Activated naive CD4-positive, alpha-beta T cell treated with anti-CD3 and anti-CD28 coated beads, Interleukin-2, amount 10 ng/mL, durations not matched to agents 7 days and 5 days (primary cell): ENCODE measurements around the gene TRMT11.

Experiments used
- CTCF ChIA-PET: fragments of 350-600 bp; sonication (Branson Sonifier 250); formaldehyde crosslinking; loops from one replicate; lab custom pipeline; 2021; ENCODE audit warnings: antibody characterized with exemption; lab: Charles Lee
- DNase-seq: peaks from one replicate; pipeline ENCODE4 v3.0.0-alpha.2; 2020
- H3K27ac Mint-ChIP-seq: one replicate; pipeline ENCODE4 v1.8.0; 2021; ENCODE audit warnings: mild to moderate bottlenecking, moderate library complexity, mixed read lengths
- H3K27me3 Mint-ChIP-seq: one replicate; pipeline ENCODE4 v1.8.0; 2021; ENCODE audit warnings: mild to moderate bottlenecking, mixed read lengths
- H3K36me3 Mint-ChIP-seq: one replicate; pipeline ENCODE4 v1.8.0; 2021; ENCODE audit warnings: mixed read lengths
- H3K4me1 Mint-ChIP-seq: one replicate; pipeline ENCODE4 v1.8.0; 2021; ENCODE audit warnings: mixed read lengths
- H3K4me3 Mint-ChIP-seq: one replicate; pipeline ENCODE4 v1.8.0; 2021; ENCODE audit warnings: mild to moderate bottlenecking, moderate library complexity, mixed read lengths
- H3K9me3 Mint-ChIP-seq: one replicate; pipeline ENCODE4 v1.8.0; 2021; ENCODE audit warnings: mixed read lengths

TRMT11 gene

GRCh38 chr6:125986301-125987025, at the start of gene TRMT11:
Gene TRMT11, plus strand, starts transcription at chr6:125986540. Its CDS starts 11 bp downstream, at chr6:125986551.
- H3K36me3 Mint-ChIP-seq, result no peaks in the 10 kb centered on the region
- H3K27me3 Mint-ChIP-seq, result no peaks in the 10 kb centered on the region
- CTCF ChIA-PET, result interaction anchor here (0.8 to 2.8 kb wide), 7 partner anchors 9 to 195 kb away, joined by 3 to 20 read pairs (median 6); partner anchors contain the start of genes HINT3 and NCOA7
- no peak within 1 kb of the TSS for H3K27ac Mint-ChIP-seq
- no peaks in the 10 kb centered on the region for H3K9me3 Mint-ChIP-seq
- H3K4me3 Mint-ChIP-seq, result peak within 1 kb of the TSS; percentile 35
- H3K4me1 Mint-ChIP-seq, result peaks cover 13% of the 10 kb centered on the region
- DNase-seq, result peak; percentile 86

DNA sequence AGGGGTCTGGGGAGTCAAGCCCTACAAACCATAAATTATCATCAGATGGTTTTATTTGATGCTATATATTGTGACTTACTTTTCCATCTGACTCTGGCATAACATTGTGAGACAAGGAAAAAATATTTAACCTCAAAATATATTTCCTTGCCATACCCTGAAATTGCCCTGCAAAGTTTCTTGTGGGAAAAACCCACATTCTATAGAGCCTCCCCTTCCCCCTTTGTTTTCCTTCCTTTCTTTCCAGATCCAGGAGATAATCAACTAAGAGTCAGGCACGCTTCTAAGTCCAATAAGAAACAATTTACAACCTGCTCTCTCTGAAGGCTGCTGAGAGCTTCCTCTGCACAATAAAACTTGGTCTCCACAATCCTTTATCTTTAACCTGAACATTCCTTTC, 47.3 kb upstream of the TRMT11 start:
- no peak for DNase-seq
- Mint-ChIP-seq H3K36me3 (no peaks in the 10 kb centered on the region), H3K4me1 (no peaks in the 10 kb centered on the region), H3K4me3 (no peak overlapping the region), H3K27ac (no peak overlapping the region), H3K9me3 (no peaks in the 10 kb centered on the region), H3K27me3 (peaks cover 17% of the 10 kb centered on the region)
- CTCF ChIA-PET, result interaction anchor here (1.8 to 2.2 kb wide), 2 partner anchors 9 to 17 kb away, joined by 4 to 10 read pairs; partner anchors contain the start of gene HINT3

DNA sequence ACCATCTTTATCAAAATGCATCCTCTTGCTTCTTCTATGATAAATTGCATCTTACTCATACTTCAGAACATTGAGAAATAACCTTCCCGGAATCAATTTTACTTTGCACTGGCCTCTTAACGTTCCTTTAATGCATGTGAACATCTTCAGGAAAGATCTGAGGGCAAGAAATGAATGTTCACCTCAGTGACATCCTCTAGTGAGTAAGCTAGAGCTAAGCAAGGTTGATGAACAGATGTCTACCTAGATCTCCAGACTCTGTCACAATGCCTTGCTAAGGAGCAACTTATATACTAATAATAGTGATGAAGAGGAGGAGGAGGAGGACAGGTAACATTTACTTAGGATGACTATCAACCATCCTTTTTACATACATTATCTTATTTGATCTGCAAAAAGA, 46.5 kb upstream of the TRMT11 start:
- H3K4me3 Mint-ChIP-seq, result no peak overlapping the region
- CTCF ChIA-PET, result interaction anchor here (0.6 to 2.2 kb wide), 3 partner anchors 13 to 322 kb away, joined by 4 to 10 read pairs (median 5); partner anchors contain the start of gene HINT3
- no peaks in the 10 kb centered on the region for H3K4me1 Mint-ChIP-seq
- H3K36me3 Mint-ChIP-seq, result no peaks in the 10 kb centered on the region
- no peaks in the 10 kb centered on the region for H3K9me3 Mint-ChIP-seq
- H3K27me3 Mint-ChIP-seq, result peaks cover 17% of the 10 kb centered on the region
- H3K27ac Mint-ChIP-seq, result no peak overlapping the region
- no peak for DNase-seq

DNA sequence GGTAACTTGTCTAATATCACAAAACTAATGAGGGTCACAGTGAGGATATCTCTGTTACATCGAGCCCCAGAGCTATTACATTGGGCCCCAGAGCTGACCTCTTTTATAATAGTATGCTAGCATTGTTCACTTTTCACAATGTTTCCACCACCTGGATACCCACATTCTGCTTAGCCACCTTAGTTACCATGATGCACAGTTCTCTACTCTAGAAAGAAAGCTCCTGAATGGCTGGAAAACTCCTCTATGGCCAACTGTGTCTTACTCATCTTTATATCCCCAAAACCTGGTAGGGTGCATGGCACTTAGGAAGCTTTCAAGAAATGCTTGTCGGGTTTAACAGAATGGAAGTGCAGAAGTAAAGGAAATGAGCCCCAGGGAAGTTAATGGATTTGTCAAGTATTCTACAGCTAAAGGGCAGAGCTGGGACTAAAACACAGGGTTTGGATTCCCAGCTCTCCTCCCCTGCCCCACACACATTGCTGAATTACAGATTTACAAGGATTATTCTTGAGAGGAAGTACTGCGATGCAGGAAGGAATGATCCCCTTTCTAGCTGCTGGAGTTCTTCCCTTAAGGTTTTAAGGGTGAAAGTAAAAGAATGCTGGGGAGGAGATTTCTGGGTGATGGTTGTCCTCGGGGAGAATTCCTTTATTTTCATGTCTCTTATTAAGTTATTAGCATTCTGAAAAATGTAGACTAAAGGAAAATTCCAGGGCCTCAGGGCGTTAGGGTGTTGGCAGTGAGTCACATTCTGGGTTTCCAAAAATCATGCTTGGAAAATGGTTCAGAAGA, 45.9 kb upstream of the TRMT11 start:
- no peaks in the 10 kb centered on the region for H3K4me1 Mint-ChIP-seq
- H3K27me3 Mint-ChIP-seq, result peaks cover 17% of the 10 kb centered on the region
- DNase-seq, result no peak
- no peaks in the 10 kb centered on the region for H3K9me3 Mint-ChIP-seq
- CTCF ChIA-PET, result interaction anchor here (1.3 to 2.2 kb wide), 3 partner anchors 13 to 34 kb away, joined by 3 to 10 read pairs (median 5); partner anchors contain the start of gene HINT3
- H3K4me3 Mint-ChIP-seq, result no peak overlapping the region
- H3K27ac Mint-ChIP-seq, result no peak overlapping the region
- no peaks in the 10 kb centered on the region for H3K36me3 Mint-ChIP-seq

DNA sequence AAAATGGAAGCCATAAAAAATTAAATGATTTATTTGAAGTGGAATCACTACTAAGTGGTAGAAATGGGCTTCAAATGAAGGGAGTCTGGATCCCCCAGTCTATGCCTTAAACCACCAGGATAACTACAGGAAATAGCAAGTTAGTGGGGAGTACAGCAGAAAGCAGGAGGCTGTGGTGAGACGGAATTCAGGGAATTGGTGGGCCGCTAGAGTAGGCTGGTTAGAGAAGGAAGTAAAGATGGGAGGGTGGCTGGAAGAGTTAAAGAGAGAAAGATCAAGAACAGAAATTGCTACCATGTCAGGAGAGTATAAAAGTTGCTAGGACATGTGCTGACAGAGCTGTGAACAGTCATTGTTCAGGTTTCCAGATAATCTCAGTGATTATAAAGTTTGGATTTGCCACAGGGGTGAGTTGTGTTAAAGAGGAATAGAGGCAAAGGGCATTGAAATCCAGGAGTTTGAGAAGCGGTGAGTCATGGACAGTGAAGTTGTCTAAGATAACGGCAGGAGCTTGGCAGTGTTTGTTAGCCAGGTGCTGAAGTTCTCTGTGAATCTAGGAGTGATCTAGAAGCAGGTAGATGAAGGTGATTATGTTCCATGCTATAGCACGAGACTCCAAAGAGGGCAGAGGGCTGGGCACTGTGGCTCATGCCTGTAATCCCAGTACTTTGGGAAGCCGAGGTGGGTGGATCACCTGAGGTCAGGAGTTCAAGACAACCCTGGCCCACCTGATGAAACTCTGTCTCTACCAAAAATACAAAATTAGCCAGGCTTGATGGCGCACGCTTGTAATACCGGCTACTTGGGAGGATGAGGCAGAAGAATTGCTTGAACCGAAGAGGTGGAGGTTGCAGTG, 43.4 kb upstream of the TRMT11 start:
- Mint-ChIP-seq H3K27ac (no peak overlapping the region), H3K4me3 (no peak overlapping the region), H3K36me3 (no peaks in the 10 kb centered on the region), H3K9me3 (no peaks in the 10 kb centered on the region), H3K4me1 (no peaks in the 10 kb centered on the region), H3K27me3 (peaks cover 17% of the 10 kb centered on the region)
- DNase-seq, result no peak
- CTCF ChIA-PET, result interaction anchor here (1.4 to 1.5 kb wide), 2 partner anchors 9 to 13 kb away, joined by 3 to 6 read pairs; partner anchors contain the start of gene HINT3

GRCh38 chr6:125943528-125944433, 42.6 kb upstream of the TRMT11 start:
- no peaks in the 10 kb centered on the region for H3K9me3 Mint-ChIP-seq
- H3K4me1 Mint-ChIP-seq, result no peaks in the 10 kb centered on the region
- no peak overlapping the region for H3K27ac Mint-ChIP-seq
- CTCF ChIA-PET, result interaction anchor here (0.7 to 2.3 kb wide), 5 partner anchors 8 to 37 kb away, joined by 3 to 6 read pairs (median 4); partner anchors contain the start of gene HINT3
- H3K27me3 Mint-ChIP-seq, result peaks cover 17% of the 10 kb centered on the region
- no peak overlapping the region for H3K4me3 Mint-ChIP-seq
- no peaks in the 10 kb centered on the region for H3K36me3 Mint-ChIP-seq
- no peak for DNase-seq

DNA sequence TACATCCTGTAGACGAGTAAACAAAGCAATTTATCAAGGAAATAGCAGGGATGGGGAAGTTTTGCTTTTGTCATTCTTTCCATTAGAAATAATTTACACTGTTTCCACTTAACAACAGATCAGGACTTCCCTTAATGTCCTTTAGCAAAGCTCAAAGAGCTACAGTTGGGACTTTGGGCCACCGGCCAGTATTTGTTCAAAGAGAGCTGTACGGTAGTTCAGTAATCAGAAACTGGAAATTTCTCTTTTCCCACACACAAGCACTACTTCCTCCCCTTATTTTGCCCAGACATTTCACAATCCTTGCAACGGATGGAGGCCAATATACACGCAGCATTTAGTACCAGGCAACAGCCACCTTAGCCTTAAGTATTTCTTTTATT, 41.9 kb upstream of the TRMT11 start:
- CTCF ChIA-PET, result interaction anchor here (0.7 to 2.3 kb wide), 3 partner anchors 8 to 38 kb away, joined by 3 to 6 read pairs (median 4); partner anchors contain the start of gene HINT3
- no peaks in the 10 kb centered on the region for H3K4me1 Mint-ChIP-seq
- H3K9me3 Mint-ChIP-seq, result no peaks in the 10 kb centered on the region
- no peak overlapping the region for H3K4me3 Mint-ChIP-seq
- H3K27ac Mint-ChIP-seq, result no peak overlapping the region
- DNase-seq, result no peak
- no peaks in the 10 kb centered on the region for H3K36me3 Mint-ChIP-seq
- peaks cover 12% of the 10 kb centered on the region for H3K27me3 Mint-ChIP-seq

DNA sequence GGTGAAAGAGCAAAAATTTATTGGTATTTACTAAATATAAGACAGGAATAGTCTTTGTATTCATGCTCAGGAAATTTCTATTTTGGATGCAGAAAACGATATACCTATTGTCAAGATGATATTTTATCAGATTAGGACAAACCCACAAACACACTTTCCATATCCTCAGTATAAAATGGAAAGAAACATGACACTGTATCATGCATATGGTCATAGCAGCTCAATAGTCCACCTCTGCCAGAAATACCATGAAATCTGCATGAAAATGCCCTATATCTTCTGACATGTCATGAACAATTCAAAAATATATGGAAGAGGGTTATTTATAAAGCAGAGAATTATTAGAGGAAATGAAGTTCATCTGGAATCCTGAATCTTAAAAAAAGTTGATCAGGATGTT, 41.4 kb upstream of the TRMT11 start:
- H3K36me3 Mint-ChIP-seq, result no peaks in the 10 kb centered on the region
- DNase-seq, result no peak
- no peaks in the 10 kb centered on the region for H3K4me1 Mint-ChIP-seq
- H3K4me3 Mint-ChIP-seq, result no peak overlapping the region
- CTCF ChIA-PET, result interaction anchor here (0.7 to 2.3 kb wide), 3 partner anchors 8 to 38 kb away, joined by 3 to 6 read pairs (median 4); partner anchors contain the start of gene HINT3
- H3K27me3 Mint-ChIP-seq, result peaks cover 15% of the 10 kb centered on the region
- H3K9me3 Mint-ChIP-seq, result no peaks in the 10 kb centered on the region
- no peak overlapping the region for H3K27ac Mint-ChIP-seq

DNA sequence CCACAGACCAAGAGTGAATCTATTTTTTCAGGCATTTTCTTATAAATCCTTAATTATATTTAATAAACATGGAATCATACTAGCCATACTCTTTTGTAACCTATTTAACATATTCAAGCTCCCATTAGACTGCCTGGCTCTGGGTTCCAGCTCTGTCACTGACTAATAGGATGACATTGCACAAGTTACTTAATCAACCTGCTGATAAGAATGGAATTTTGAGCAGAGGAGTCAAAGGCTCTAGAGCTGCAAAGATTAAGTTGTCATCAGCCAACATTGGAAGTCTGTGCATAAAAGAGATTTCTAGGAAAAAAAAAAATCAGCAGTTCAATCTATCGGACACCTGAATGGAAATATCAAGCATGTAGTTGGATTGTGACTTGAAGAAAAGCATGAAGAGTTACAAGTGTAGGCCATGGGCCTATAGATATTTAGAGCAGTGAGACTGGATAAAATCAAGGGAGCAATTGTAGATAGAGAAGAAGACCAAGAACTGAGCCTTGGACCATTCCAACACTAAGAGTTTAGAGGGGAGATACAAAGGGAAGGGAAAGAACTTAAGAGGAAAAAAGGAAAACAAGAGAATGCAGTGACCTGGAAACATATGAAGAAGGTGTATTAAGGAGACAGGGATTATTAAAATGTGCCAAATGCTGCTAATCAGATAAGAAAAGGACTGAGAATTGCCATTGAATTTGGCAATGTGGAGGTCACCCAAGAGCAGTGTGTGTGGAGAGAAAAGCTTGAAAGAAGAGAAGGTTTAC, 40.8 kb upstream of the TRMT11 start:
- CTCF ChIA-PET, result interaction anchor here (2.3 to 2.9 kb wide), 2 partner anchors 11 to 39 kb away, joined by 6 to 15 read pairs; partner anchors contain the start of gene HINT3
- Mint-ChIP-seq H3K27ac (no peak overlapping the region), H3K4me3 (no peak overlapping the region), H3K9me3 (no peaks in the 10 kb centered on the region), H3K36me3 (no peaks in the 10 kb centered on the region), H3K27me3 (peaks cover 13% of the 10 kb centered on the region), H3K4me1 (no peaks in the 10 kb centered on the region)
- DNase-seq, result no peak

- Mint-ChIP-seq H3K4me3 (no peak overlapping the region), H3K27me3 (peaks cover 14% of the 10 kb centered on the region), H3K9me3 (no peaks in the 10 kb centered on the region), H3K27ac (no peak overlapping the region), H3K36me3 (no peaks in the 10 kb centered on the region), H3K4me1 (no peaks in the 10 kb centered on the region)
- DNase-seq, result no peak
- CTCF ChIA-PET, result interaction anchor here (0.9 to 2.9 kb wide), 5 partner anchors 9 to 157 kb away, joined by 3 to 18 read pairs (median 4); partner anchors contain the start of genes HINT3 and NCOA7
These were observed 38.7 kb upstream of the TRMT11 start for GRCh38 chr6:125947615-125948014.

DNA sequence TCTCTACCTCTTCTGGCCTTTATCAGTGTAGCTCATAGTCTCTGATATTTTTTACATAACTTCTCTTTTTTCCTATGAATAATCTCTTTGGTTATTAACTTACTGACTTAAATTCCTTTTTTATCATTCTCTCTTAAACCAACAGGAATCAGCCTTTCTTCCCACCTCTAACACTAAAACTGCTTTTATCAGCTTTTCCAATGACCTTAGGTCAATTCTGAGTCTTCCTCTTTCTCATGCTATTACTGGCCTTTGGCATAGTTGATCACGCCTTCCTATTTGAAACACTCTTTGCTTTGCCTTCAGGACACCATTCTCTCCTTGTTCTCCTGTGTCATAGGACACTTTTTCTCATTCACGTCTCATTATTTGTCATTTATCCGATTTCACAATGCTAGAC, 37.9 kb upstream of the TRMT11 start:
- no peak for DNase-seq
- no peak overlapping the region for H3K4me3 Mint-ChIP-seq
- no peak overlapping the region for H3K27ac Mint-ChIP-seq
- peaks cover 17% of the 10 kb centered on the region for H3K27me3 Mint-ChIP-seq
- CTCF ChIA-PET, result interaction anchor here (0.9 to 2.9 kb wide), 5 partner anchors 8 to 158 kb away, joined by 3 to 18 read pairs (median 4); partner anchors contain the start of genes HINT3 and NCOA7
- H3K36me3 Mint-ChIP-seq, result no peaks in the 10 kb centered on the region
- H3K9me3 Mint-ChIP-seq, result no peaks in the 10 kb centered on the region
- H3K4me1 Mint-ChIP-seq, result no peaks in the 10 kb centered on the region

DNA sequence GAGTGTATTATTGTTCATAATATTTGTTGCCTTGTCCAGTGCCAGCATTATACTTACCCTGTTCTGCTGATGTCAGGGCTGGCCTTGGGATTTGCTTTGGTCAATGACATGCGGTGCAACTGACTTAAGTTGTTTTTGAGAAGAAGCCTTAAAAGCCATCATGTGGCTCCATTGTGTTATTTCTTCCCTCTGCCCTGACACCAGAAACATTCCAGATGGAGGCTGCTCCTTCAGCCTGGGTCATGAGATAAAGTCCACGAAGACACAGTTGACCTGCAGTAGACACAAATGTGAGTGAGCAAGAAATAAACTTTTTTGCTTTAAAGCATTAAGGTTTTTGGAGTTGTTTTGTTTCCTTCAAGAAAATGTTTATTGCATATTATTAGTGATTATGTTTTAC, 37.3 kb upstream of the TRMT11 start:
- Mint-ChIP-seq H3K9me3 (no peaks in the 10 kb centered on the region), H3K27ac (no peak overlapping the region), H3K36me3 (no peaks in the 10 kb centered on the region), H3K4me1 (no peaks in the 10 kb centered on the region), H3K4me3 (no peak overlapping the region), H3K27me3 (peaks cover 19% of the 10 kb centered on the region)
- no peak for DNase-seq
- CTCF ChIA-PET, result interaction anchor here (1.4 to 2.6 kb wide), 2 partner anchors 43 to 158 kb away, joined by 3 to 18 read pairs; partner anchors contain the start of gene NCOA7
